UCSD-AML1 (cell line): ENCODE results near the gene TNFRSF25.

Experiments
- DNase-seq: peaks from one replicate; lab custom pipeline; 2025; ENCODE audit not compliant: unreplicated experiment; lab: John Stamatoyannopoulos, UW

Gene TNFRSF25

GRCh38 chr1:6419804-6420453 is 46.0 kb downstream of the TNFRSF25 start, which contains the start of gene HES2:
Gene HES2, minus strand, starts transcription at chr1:6419919. Its CDS starts 99 bp downstream, at chr1:6419820.
- no peak for DNase-seq

GRCh38 chr1:6419397-6419803 is 46.6 kb downstream of the TNFRSF25 start:
- no peak for DNase-seq

- no peak for DNase-seq
Measured at GRCh38 chr1:6418668-6419396, 47.1 kb downstream of the TNFRSF25 start.

- DNase-seq: no peak
Measured at GRCh38 chr1:6417961-6418667, 47.9 kb downstream of the TNFRSF25 start.

GRCh38 chr1:6416906-6417305 is 49.1 kb downstream of the TNFRSF25 start:
- DNase-seq: no peak

GRCh38 chr1:6416295-6416656 is 49.7 kb downstream of the TNFRSF25 start:
- DNase-seq: no peak

GRCh38 chr1:6414881-6415626 is 50.9 kb downstream of the TNFRSF25 start:
- DNase-seq: no peak

GRCh38 chr1:6414443-6414844 is 51.5 kb downstream of the TNFRSF25 start:
- peak; percentile 53 for DNase-seq

GRCh38 chr1:6412896-6413295 is 53.1 kb downstream of the TNFRSF25 start:
- no peak for DNase-seq
